Measurements from ENCODE around the gene BCKDK.
A peak's percentile ranks its signal among the peaks of the same experiment; 100 is the strongest.
"Not testable (repeated sequence)": the region's sequence is repeated elsewhere in the genome, so short reads cannot be mapped to it uniquely, and the experiment has no call there.

The BCKDK gene

DNA sequence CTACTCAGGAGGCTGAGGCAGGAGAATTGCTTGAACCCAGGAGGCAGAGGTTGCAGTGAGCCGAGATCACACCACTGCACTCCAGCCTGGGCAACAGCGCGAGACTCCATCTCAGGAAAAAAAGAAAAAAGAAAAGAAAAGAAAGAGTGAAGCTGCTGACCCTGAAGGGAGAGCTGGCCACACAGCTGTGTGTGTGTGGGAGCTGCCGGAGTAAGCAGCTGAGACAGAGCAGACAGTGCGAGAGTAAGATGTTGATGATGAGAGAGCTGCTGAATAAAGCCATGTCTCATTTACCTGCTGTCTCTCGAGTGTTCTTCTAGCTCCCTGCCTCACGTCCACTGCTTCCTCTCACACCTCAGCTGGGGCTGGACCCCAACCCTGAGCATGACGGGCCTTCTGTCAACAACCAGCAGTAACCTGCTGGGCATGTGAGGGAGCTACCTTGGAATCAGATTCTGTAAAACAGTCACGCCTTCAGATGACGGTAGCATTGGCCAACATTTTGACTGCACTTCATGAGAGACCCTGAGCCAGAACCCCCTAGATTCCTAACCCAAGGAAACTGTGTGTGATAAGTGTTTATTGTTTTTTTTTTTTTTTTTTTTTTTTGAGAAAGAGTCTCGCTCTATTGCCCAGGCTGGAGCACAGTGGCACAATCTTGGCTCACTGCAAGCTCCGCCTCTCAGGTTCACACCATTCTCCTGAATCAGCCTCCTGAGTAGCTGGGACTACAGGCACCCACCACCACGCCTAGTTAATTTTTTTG lies 7.1 kb upstream of the BCKDK start:
- DNase-seq = not testable (repeated sequence)

DNA sequence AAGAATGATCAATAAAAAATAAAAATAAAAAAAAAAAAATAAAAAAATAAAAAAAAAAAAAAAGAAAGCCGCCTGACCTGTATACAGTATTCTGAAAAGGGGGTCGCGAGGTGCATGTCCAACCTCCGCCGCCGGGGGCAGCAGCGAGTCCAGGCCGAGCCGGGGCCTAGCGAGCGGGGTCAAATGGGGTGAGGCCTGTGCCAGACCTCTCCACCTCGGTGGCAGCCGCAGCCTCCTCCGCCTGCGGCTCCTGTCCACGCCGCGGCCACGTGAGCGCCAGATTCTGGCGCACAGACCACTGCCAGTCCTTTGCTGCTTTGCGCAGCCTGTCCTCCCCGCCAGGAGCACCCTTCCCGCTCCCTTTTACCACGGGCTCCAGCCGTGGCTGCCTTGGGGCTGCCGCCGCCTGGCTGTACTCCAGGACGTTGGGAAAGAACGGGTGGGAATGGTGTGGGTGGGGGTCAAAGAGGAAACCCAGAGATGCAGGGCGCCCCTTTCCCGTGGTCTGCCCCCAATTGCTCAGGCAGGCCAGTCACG lies 2.4 kb upstream of the BCKDK start:
- peak; percentile 85 for DNase-seq

DNA sequence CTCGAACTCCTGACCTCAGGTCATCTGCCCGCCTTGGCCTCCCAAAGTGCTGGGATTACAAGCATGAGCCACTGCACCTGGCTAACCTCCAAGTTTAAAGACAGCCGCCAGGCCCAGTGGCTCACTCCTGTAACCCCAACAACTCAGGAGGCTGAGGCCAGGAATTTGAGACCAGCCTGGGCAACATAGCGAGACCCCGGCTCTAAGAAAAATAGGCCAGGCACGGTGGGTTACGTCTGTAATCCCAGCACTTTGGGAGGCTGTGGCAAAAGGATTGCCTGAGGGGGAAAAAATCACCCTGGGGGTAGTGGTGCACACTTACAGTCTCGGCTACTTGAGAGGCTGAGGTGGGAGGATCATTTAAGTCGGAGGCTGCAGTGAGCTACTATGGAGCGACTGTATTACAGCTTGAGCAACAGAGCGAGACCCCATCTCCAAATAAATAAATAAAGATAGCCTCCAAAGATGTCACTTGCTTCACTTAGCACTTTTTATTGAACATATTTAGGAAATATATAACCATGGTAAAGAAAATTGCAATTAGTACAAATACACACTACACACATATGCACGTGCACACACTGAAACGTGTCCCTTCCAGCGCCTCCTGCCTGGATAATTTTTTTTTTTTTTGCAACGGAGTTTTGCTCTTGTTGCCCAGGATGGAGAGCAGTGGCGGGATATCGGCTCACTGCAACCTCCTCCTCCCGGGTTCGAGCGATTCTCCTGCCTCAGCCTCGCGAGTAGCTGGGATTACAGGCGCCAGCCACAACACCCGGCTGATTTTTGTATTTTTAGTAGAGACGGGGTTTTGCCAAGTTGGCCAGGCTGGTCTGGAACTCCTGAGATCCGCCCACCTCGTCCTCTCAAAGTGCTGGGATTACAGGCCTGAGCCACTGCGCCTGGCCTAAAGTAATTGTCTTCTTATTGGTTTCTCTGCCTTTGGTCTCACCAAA lies 1.4 kb upstream of the BCKDK start:
- DNase-seq = no peak

DNA sequence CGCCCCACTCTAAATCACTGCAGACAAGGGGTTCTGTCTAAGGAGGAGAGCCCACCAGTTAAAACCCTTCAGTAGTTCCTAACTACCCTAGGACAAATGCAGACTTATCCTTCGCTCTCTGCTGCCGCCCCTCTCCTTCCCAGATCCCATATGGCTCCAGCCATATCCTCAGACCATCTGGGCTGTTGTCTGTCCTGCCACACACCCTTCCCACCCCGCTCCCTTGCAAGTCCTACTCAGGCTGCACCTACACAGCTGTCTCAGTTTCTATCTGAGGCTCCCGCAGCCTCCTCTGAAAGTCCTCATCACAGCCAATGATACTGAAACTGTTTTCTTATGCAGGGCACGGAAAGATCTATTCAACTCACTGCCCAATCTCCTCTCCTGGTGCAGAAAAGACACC lies 720 bp upstream of the BCKDK start:
- no peak for DNase-seq

DNA sequence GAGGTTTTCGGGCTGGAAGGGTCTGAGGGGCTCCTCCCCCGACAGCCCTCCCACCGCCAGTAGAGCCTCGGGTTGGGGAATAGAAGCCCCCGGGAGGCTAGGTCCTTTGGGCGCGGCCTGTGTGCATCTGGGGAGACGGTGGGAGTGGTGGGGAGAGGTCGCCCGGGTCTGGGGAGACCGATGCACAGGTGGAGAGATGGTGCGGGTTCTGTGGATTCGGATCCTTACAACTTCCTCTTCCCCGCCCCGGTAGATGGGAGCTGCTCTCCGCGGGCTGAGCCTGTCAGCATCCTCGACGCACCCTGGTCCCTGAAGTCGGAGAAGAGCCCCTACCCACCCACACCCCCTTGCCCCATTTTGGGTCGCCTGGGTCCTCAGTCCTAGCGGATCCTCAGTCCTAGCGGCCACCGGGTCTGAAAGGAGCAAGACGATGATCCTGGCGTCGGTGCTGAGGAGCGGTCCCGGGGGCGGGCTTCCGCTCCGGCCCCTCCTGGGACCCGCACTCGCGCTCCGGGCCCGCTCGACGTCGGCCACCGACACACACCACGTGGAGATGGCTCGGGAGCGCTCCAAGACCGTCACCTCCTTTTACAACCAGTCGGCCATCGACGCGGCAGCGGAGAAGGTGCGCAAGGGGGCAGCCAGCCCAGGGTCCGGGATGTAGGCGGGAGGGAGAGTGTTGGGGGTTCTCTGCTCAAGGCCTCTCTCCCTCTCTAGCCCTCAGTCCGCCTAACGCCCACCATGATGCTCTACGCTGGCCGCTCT lies 790 bp downstream of the BCKDK start:
- no peak for DNase-seq

DNA sequence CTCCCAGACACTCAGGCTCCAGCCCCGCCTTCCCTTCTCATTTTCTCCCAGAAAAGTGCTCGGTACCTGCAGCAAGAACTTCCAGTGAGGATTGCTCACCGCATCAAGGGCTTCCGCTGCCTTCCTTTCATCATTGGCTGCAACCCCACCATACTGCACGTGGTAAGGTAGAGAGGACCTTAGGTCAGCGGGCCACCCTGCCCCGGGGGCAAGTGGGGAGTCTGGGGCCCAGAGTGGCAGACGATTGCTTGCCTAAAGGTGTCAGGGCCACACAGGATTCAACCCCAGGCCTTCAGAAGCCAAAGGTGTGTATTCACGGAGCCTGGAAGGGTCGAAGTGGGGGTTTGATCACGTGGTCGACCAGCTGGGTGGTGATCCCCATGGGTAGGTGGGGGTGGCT lies 1.4 kb downstream of the BCKDK start:
- no peak for DNase-seq

DNA sequence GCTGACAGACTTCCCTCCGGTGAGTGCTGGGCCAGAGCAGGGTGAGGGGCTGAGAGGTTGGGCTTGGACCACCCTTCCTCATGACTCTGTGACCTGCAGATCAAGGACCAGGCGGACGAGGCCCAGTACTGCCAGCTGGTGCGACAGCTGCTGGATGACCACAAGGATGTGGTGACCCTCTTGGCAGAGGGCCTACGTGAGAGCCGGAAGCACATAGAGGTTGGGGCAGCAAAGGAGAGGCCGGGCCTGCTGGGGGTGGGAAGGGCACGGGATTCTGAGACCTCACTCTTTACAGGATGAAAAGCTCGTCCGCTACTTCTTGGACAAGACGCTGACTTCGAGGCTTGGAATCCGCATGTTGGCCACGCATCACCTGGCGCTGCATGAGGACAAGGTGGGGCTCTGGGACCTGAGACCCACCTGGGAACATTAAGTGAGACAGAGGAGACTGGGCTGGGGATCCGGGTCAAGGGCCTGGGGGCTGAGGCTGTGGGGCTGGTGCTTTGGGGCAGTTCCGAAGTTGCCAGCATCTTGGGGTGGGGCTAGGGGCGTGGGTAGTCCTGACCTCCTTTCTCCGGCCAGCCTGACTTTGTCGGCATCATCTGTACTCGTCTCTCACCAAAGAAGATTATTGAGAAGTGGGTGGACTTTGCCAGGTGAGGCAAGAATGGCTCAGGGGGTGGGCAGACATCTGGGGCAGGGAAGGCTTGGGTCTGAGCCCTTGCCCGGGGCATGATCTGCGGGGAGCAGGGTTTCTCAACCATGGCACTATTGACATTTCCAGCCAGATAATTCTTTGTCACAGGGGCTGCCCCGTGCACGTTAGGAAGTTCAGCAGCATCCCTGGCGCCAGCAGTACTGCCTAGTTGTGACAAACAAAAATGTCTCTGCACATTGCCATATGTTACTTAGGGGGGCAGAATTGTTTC lies 2.2 kb downstream of the BCKDK start:
- DNase-seq = no peak

DNA sequence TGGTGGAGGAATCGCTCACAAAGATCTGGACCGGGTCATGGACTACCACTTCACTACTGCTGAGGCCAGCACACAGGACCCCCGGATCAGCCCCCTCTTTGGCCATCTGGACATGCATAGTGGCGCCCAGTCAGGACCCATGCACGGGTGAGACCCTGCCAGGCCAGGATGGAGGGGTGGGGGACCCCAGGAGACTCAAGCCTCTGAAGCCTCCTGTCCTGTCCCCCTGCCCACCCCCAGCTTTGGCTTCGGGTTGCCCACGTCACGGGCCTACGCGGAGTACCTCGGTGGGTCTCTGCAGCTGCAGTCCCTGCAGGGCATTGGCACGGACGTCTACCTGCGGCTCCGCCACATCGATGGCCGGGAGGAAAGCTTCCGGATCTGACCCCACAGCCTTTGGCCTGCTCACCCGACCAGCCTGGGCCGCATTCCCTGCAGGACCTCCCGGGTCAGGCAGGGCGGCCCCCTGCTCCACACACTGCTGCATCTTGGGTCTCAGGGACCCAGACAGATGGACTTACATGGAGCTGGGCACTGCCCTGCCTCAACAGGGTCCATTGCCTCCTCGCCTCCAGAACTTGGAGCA lies 3.8 kb downstream of the BCKDK start:
- DNase-seq = no peak

DNA sequence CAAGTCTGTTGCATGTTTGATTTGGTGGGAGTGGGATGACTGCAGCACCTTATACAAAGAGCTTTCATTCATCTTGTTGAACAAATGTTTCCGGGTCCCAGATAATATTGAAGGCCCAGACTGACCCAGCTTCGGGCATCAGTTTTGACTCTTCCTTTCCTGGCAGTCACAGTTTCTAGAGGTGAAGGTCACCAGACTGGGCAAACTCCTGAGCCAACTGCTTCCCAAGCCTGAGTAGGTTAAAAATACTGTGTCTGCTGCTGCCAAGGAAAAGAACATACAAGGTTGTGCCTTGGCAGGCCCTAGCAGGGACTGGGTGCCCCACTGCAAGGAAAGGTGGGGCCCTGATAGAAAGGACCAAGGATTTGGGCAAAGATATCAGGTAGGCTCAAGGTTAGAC lies 4.5 kb downstream of the BCKDK start:
- DNase-seq = no peak

DNA sequence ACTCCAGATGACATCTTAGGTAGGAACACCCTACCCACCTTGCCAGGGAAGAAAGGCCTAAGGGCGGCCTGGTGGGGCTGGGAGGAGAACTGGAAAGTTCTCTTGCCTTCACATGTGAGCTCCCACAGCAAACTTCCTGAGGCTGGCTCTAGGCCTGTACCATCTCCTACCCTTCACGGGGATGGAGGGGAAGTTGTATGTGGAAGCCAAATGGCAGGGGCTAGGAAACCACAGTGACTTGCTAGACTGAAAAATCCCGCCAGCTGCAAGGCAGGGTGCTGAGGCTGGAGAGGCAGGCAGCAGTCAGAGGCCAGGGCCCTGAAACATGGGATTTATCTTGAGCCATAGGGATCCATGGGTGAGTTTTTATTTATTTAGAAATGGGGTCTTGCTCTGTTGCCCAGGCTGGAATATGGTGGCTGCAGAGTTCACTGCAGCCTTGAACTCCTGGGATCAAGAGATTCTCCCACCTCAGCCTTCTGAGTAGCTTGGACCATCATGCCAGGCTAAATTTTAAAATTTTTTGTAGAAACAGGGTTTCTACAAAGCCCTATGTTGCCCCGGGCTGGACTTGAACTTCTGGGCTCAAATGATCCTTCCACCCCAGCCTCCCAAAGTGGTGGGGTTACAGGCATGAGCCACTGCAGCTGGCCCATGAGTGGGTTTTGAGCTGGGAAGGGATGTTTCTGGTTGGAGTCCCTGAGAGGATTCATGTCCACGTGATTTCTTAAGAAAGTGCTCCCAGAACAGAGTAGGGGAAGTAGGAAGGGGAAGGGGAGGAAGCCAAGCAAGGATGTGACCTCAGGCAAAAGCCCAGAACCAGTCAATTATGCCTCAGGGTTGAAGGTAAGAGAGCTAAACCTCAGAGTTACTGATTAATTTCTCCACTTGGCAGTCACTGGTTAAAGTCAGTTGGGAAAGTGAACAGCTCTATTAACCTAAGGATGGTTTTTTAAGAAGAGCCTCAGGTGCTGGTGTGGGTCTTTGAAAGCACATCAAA lies 5.2 kb downstream of the BCKDK start:
- no peak for DNase-seq

DNA sequence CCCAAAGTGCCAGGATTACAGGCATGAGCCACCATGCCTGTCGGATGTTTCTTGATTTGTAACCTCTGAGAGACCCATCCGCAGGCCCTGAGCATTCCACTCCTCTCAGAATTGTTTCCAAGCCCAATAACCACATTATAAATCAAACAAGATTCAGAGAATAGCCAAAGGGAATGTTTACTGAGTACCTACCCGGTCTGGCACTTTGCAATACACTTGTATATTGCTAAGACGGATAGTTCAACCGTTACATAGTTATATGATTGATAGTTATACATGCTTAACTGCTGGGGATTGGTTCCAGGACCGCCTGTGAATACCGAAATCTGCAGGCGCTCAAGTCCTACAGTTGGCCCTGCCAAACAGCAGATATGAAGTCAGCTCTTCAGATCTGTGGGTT lies 6.3 kb downstream of the BCKDK start:
- no peak for DNase-seq

DNA sequence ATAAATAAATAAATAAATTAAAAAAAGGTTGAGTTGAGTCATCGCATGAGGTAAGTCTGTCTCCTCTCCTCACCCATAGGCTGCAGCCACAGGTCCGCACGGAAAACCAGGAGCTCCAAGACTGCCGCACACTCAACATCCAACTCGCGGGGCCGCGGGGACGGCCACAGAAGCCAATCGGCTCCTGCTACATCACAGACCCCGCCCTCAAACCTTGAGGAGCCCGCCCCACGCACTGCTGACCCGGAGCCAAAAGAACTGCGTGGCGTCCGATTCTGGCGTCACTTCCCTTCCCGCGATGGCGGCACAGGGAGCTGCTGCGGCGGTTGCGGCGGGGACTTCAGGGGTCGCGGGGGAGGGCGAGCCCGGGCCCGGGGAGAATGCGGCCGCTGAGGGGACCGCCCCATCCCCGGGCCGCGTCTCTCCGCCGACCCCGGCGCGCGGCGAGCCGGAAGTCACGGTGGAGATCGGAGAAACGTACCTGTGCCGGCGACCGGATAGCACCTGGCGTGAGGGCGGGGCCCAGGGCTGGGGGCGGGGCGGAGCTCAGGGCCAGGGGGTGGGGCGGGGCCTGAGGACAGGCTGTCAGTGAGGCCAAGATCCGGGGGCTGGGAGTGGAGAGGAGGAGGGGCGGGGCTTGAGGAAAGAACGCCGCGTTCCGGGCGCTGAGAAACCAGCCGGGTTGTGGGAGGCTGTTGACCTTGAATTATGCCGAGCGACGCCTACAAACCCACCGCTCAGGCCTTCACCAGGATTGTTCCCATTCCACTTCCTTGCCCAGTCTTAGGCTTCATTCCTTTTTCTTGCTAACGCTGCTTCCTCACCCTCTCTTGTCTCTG lies 9.4 kb downstream of the BCKDK start, which contains the start of gene KAT8:
TSS of gene KAT8 (plus strand) at position 281 of the 839 bp plus-strand sequence. CDS start at position 299, 18 bp downstream.
- peak; percentile 98 for DNase-seq

DNA sequence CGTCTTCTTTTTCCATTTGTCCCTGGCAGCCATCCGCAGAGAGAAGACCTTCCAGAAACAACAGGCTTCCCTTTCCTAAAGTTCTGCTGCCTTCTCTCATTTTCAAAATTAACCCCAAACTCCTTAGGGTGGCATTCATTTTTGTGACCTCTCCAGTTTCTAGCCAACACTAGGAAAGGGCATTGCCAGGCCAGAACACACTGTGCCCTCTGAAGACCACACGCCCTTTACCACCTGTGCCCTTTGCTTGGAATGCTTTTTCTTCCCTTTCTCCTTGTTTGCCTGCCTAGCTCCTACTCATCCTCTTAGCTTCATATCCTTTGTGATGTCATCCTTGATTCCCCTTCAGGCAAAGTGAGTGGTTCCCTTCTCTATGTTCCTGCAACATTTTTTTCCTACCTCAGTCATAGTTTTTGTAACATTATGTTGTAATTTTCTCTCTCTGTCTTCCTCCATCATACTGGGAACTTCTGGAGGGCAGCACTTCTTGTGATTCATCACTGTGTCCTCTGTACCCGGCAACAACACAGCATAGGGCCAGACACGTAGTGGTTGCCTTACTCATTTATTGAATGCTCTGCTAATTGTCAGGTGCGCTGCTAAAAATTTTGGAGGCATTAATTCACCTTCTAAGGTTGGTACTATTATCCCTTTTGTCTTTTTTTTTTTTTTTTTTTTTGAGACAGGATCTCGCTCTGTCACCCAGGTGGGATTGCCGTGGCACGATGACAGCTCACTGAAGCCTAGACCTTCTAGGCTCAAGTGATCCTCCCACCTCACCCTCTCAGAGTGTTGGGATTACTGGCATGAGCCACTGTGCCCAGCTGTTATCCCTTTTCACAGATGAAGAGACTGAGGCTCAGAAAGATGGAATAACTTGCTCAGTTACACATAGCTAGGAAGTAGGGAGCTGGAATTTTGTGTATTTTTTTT lies 10.3 kb downstream of the BCKDK start:
- no peak for DNase-seq

DNA sequence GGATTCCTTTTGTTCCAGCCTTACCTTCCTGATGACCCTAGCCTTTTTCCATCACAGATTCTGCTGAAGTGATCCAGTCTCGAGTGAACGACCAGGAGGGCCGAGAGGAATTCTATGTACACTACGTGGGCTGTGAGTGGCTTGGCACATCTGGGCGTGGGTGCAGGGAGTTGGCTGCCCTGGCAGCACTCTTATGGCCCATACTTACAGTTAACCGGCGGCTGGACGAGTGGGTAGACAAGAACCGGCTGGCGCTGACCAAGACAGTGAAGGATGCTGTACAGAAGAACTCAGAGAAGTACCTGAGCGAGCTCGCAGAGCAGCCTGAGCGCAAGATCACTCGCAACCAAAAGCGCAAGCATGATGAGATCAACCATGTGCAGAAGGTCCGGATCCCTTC lies 11.9 kb downstream of the BCKDK start:
- no peak for DNase-seq

DNA sequence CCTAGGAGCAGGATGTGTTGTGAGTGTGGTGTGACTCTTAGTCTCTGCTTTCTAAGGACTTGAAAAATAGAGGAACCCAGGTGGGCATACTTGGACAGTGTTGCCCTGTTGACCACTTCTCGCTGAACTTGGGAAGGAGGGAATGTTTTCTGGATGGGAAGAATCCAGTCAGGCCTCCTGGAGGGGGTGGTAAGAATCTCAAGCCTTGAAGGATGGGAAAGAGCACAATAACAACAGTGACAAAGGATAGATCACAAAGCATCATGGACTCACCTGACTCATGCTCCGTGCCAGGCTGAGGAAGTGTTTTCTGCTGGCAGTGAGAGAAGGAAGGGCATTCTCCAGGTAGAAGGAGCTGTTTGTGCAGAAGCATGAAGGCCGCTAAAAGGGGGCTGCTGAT lies 17.7 kb downstream of the BCKDK start:
- no peak for DNase-seq

DNA sequence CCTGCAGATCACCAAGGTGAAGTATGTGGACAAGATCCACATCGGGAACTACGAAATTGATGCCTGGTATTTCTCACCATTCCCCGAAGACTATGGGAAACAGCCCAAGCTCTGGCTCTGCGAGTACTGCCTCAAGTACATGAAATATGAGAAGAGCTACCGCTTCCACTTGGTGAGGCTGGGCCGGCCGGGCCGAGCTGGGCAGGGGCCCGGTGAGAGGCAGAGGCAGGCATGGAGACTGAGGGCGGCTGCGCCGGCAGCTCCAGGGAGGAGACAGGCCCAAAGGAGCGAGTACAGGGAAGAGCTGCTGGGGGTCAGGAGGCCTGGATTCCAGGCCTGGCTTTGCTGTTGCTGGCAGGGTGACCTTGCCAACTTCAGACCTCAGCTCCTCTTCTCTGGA lies 19.0 kb downstream of the BCKDK start:
- DNase-seq = no peak

DNA sequence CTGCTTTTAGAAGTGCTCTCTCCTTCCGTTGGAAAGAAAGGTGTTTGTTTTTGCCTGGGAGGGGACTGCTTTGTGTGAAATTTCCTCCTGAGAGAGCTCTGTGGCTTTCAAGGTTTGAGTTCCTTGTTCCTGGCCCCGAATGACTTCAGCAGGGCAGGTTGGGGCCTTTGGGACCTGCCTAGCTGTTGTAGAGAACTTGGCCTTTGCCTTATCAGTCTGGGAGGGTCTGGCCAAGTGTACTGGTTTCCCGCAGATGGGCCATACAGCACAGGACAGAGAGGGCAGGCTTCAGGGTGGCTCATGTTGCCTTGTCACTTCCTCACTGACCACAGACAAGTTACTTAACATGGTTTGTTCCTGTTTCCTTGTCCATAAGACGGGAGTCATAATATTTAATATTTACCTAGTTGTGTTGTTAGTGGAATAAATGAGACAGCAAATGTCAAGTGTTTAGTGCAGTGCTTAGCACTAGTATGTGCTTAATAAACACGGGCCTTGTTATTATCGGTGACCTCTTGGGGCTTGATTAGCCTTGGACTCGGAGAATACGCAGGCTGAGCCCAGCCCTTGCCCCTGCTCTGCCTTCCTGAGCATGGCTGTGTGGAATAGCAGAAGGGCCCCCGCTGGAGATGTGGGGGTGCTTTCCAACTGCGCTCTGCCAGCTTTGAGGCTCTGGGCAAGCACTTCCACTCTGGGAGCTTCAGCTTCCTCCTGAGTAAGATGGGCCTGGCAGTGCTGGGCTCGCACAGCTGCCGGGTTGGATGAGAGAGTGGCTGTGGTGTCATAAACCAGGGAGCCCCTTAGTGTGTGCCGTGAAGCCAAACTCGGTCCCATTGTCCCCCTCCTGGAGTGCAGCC lies 20.8 kb downstream of the BCKDK start:
- peak; percentile 42 for DNase-seq

Data from CD4-positive, alpha-beta T cell treated with Interleukin-17A for 1 hour (primary cell).